HCT116 (cell line): ENCODE measurements around the gene HOXD1. TPM values are rescaled to one million over a fixed set of nuclear protein-coding genes. Genes with fewer than 3 reads are reported as not detected.

ENCODE experiments used
- ATAC-seq: fragments of 200-7000 bp; cut with Tn5 transposase; 2 replicates; pipeline ENCODE4 v1.9.1; 2020; ENCODE audit warnings: mild to moderate bottlenecking, moderate library complexity
- BruUV-seq: library from RNA; stranded (reverse); fragments of 400-500 nt; replicated peaks from 2 replicates; lab custom pipeline; 2021; lab: Mats Ljungman, UMichigan
- CTCF ChIA-PET: fragments of 300-600 bp; sonication (Branson Sonifier 250); formaldehyde crosslinking; loops from one replicate; lab custom pipeline; 2021; ENCODE audit warnings: antibody characterized with exemption; lab: Charles Lee
- POLR2A ChIA-PET: fragments of 300-600, 350-600 bp; sonication (Branson Sonifier 250); formaldehyde crosslinking; loops from one replicate; lab custom pipeline; 2021; ENCODE audit warnings: antibody characterized with exemption; lab: Charles Lee
- RAD21 ChIA-PET, 2 experiments: fragments of 300-600 bp; sonication (Branson Sonifier 250); formaldehyde crosslinking; loops; one replicate each; lab custom pipeline; 2023; ENCODE audit warnings: low total read pairs in 2 of 2; ENCODE audit not compliant: uncharacterized antibody in 2 of 2, unreplicated experiment in 2 of 2, low non-redundant PET in 1 of 2; lab: Charles Lee
- DNase-seq: peaks from one replicate; pipeline ENCODE4 v3.0.0-alpha.2; 2010; ENCODE audit warnings: low read depth, low spot score
- H2AFZ ChIP-seq: fragments of 200-600 bp; shearing (Covaris generic), sonication (generic); 2 replicates; pipeline ENCODE4 v1.6.1; 2017; ENCODE audit warnings: low read depth, mixed run types, mixed read lengths, antibody characterized with exemption, low read length; ENCODE audit not compliant: poor library complexity, severe bottlenecking
- H3K27ac ChIP-seq: 2 replicates; pipeline ENCODE4 v1.5.1; 2012; ENCODE audit warnings: low read depth, low read length
- H3K27me3 ChIP-seq: fragments of 200-600 bp; sonication (generic); 2 replicates; pipeline ENCODE4 v1.6.1; 2016; ENCODE audit warnings: mixed run types, low read length, mixed read lengths; ENCODE audit not compliant: insufficient read depth
- H3K36me3 ChIP-seq, 2 experiments: fragments of 200-500 bp in 1 of 2; fragments of 200-600 bp in 1 of 2; sonication (Bioruptor generic) in 1 of 2; sonication (generic) in 1 of 2; 2 replicates each; pipeline versions ENCODE4 v1.5.1 to v1.6.1; 2014 to 2016; ENCODE audit warnings: low read length in 2 of 2, inconsistent platforms in 1 of 2, mixed read lengths in 1 of 2, mixed run types in 1 of 2; ENCODE audit not compliant: insufficient read depth in 2 of 2, control insufficient read depth in 1 of 2
- H3K4me1 ChIP-seq, 2 experiments: fragments of 200-600 bp in 1 of 2; sonication (generic) in 1 of 2; 2 replicates each; pipeline versions ENCODE4 v1.5.1 to v1.6.1; 2012 to 2017; ENCODE audit warnings: low read length in 2 of 2, inconsistent platforms in 1 of 2, mild to moderate bottlenecking in 1 of 2, mixed read lengths in 1 of 2, mixed run types in 1 of 2, moderate library complexity in 1 of 2; ENCODE audit not compliant: insufficient read depth in 2 of 2, control insufficient read depth in 1 of 2
- H3K4me2 ChIP-seq: fragments of 200-600 bp; sonication (generic); 2 replicates; pipeline ENCODE4 v1.6.1; 2017; ENCODE audit warnings: mixed run types, low read length, mixed read lengths
- H3K4me3 ChIP-seq, 2 experiments: fragments of 200-600 bp in 1 of 2; sonication (generic) in 1 of 2; replicated peaks in 1 of 2; 2 replicates each; pipeline ENCODE4 v1.5.1; 2011 to 2016; ENCODE audit warnings: low read length in 2 of 2, control low read depth in 1 of 2, low read depth in 1 of 2, mild to moderate bottlenecking in 1 of 2, mixed read lengths in 1 of 2, mixed run types in 1 of 2
- H3K79me2 ChIP-seq: fragments of 200-600 bp; sonication (generic); 2 replicates; pipeline ENCODE4 v1.6.1; 2017; ENCODE audit warnings: mild to moderate bottlenecking, mixed run types, low read length, moderate library complexity, mixed read lengths; ENCODE audit not compliant: insufficient read depth
- H3K9ac ChIP-seq: fragments of 200-600 bp; sonication (generic); 2 replicates; pipeline ENCODE4 v1.6.1; 2016; ENCODE audit warnings: low read length, mixed read lengths
- H3K9me2 ChIP-seq: fragments of 200-600 bp; sonication (generic), shearing (Covaris generic); 2 replicates; pipeline ENCODE4 v1.6.1; 2017; ENCODE audit warnings: mixed run types, mild to moderate bottlenecking, moderate library complexity; ENCODE audit not compliant: insufficient read depth
- H3K9me3 ChIP-seq, 2 experiments: fragments of 200-500 bp in 1 of 2; fragments of 200-600 bp in 1 of 2; sonication (Bioruptor generic) in 1 of 2; sonication (generic) in 1 of 2; 2 replicates each; pipeline ENCODE4 v1.6.1; 2014 to 2017; ENCODE audit warnings: low read length in 2 of 2, mixed read lengths in 2 of 2, inconsistent platforms in 1 of 2, low read depth in 1 of 2, mild to moderate bottlenecking in 1 of 2, mixed run types in 1 of 2, moderate library complexity in 1 of 2; ENCODE audit not compliant: control insufficient read depth in 1 of 2, insufficient read depth in 1 of 2
- H4K20me1 ChIP-seq: fragments of 200-600 bp; sonication (generic), shearing (Covaris generic); 2 replicates; pipeline ENCODE4 v1.6.1; 2017; ENCODE audit warnings: mixed run types, mild to moderate bottlenecking, moderate library complexity; ENCODE audit not compliant: insufficient read depth
- CBX3 ChIP-seq: IDR thresholded peaks from 2 replicates; pipeline ENCODE4 v1.6.1; 2012; ENCODE audit warnings: low read depth
- ELF1 ChIP-seq: IDR thresholded peaks from 2 replicates; pipeline ENCODE4 v1.6.1; 2012; ENCODE audit warnings: low read depth, borderline replicate concordance
- POLR2AphosphoS5 ChIP-seq: IDR thresholded peaks from 2 replicates; pipeline ENCODE4 v1.6.1; 2011; ENCODE audit warnings: mild to moderate bottlenecking, low read depth, low read length, moderate library complexity
- YY1 ChIP-seq: IDR thresholded peaks from 2 replicates; pipeline ENCODE4 v1.6.1; 2011; ENCODE audit warnings: low read length, low read depth, moderate library complexity, mild to moderate bottlenecking; ENCODE audit not compliant: insufficient replicate concordance; ENCODE audit errors: extremely low read depth
- intact Hi-C: fragments of 100-400 bp; cut with micrococcal nuclease; formaldehyde crosslinking; loops from 2 replicates; pipeline ENCODE4 v1.10.0; 2022
- total RNA-seq: library from RNA; stranded (reverse); gene quantifications from one replicate; pipeline ENCODE4 v1.2.1, GENCODE V29; 2021; ENCODE audit not compliant: unreplicated experiment
- TF ChIP-seq, protein P1 (sequence below): IDR thresholded peaks from 2 replicates; pipeline ENCODE4 v1.6.1; 2012; ENCODE audit warnings: low read depth

The HOXD1 gene
- total RNA-seq, 1 experiment from 2014 or later = not detected

DNA sequence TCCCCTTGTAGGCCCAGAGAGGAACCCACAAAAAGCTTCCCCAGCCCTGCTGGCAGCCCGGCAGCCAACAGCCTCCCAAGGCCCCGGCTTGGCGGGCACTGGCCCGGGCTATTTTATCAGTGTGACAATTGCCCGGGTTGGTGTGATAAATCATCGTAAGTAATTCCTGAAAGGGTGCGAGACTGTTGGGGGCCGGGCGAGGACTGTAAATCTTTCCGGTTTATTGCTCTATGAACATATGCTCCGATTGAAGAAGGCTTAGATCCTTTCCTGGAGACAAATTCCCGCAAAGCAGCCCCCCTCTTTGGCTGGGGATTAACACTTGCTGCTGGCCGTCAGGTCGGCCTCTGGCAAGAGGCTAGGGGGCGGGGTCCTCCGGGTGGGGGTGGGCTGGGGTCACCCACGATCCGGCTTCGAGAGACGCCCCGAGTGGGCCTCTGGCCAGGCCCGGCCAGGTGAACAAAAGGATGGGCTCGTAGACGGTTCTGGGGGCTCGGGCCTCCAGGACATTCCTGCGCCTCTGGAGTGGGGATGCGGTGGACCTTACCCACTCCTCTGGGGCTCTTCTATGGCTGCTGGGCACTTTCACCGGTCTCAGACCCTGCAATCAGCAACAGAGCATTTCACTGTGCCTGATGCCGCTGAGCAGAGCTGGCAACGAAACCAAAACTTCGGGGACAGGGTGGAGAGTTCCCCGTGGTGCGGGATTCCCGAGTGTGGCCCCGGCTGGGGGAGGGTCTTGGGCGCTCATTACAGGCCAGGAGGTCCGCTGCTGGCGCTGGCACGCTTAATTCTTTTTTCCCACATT lies 29.4 kb upstream of the HOXD1 start:
- no peak overlapping the region for H2AFZ ChIP-seq
- ChIA-PET CTCF (no interaction called here), RAD21 (no interaction called here), POLR2A (no interaction called here)
- no peaks in the 10 kb centered on the region for H3K9me3 ChIP-seq
- intact Hi-C loops = no loop called here
- H3K9me2 ChIP-seq = no peaks in the 10 kb centered on the region
- BruUV-seq = no TSS peak
- no peaks in the 10 kb centered on the region for H3K27me3 ChIP-seq
- no peaks in the 10 kb centered on the region for H3K79me2 ChIP-seq
- DNase-seq (no peak), ATAC-seq (no peak)
- no peaks in the 10 kb centered on the region for H4K20me1 ChIP-seq
- H3K4me2 ChIP-seq = no peak overlapping the region
- no peaks in the 10 kb centered on the region for H3K4me1 ChIP-seq
- no peaks in the 10 kb centered on the region for H3K36me3 ChIP-seq
- H3K4me3 ChIP-seq = no peak overlapping the region
- H3K9ac ChIP-seq = no peak overlapping the region
- no peak overlapping the region for H3K27ac ChIP-seq
- TF ChIP-seq, protein P1, sequence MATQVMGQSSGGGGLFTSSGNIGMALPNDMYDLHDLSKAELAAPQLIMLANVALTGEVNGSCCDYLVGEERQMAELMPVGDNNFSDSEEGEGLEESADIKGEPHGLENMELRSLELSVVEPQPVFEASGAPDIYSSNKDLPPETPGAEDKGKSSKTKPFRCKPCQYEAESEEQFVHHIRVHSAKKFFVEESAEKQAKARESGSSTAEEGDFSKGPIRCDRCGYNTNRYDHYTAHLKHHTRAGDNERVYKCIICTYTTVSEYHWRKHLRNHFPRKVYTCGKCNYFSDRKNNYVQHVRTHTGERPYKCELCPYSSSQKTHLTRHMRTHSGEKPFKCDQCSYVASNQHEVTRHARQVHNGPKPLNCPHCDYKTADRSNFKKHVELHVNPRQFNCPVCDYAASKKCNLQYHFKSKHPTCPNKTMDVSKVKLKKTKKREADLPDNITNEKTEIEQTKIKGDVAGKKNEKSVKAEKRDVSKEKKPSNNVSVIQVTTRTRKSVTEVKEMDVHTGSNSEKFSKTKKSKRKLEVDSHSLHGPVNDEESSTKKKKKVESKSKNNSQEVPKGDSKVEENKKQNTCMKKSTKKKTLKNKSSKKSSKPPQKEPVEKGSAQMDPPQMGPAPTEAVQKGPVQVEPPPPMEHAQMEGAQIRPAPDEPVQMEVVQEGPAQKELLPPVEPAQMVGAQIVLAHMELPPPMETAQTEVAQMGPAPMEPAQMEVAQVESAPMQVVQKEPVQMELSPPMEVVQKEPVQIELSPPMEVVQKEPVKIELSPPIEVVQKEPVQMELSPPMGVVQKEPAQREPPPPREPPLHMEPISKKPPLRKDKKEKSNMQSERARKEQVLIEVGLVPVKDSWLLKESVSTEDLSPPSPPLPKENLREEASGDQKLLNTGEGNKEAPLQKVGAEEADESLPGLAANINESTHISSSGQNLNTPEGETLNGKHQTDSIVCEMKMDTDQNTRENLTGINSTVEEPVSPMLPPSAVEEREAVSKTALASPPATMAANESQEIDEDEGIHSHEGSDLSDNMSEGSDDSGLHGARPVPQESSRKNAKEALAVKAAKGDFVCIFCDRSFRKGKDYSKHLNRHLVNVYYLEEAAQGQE = no peak
- TF ChIP-seq YY1 = no peak
- no peak for TF ChIP-seq CBX3
- TF ChIP-seq POLR2AphosphoS5 = no peak
- TF ChIP-seq ELF1 = no peak
